WTC11 (cell line): ENCODE measurements around the gene SSC5D. TPM values are rescaled to one million over a fixed set of nuclear protein-coding genes. Genes with fewer than 3 reads are reported as not detected.

Experiments
- ATAC-seq: fragments of 200-7000 bp; cut with Tn5 transposase; 2 replicates; pipeline ENCODE4 v1.10.0; 2021; ENCODE audit warnings: mild to moderate bottlenecking, moderate library complexity
- CTCF ChIA-PET: fragments of 300-600 bp; sonication (Branson Sonifier 250); formaldehyde crosslinking; loops from one replicate; lab custom pipeline; 2021; ENCODE audit warnings: antibody characterized with exemption; lab: Charles Lee
- POLR2A ChIA-PET: fragments of 350-600 bp; sonication (Branson Sonifier 250); formaldehyde crosslinking; loops from one replicate; lab custom pipeline; 2021; ENCODE audit warnings: antibody characterized with exemption; lab: Charles Lee
- DNase-seq: peaks from one replicate; pipeline ENCODE4 v3.0.0; 2021; ENCODE audit warnings: low spot score
- H3K27ac Mint-ChIP-seq: 2 replicates; pipeline ENCODE4 v1.8.0; 2021; ENCODE audit warnings: mixed read lengths
- H3K27me3 Mint-ChIP-seq: 2 replicates; pipeline ENCODE4 v1.8.0; 2021; ENCODE audit warnings: low read depth, mild to moderate bottlenecking, moderate library complexity, mixed read lengths
- H3K36me3 Mint-ChIP-seq: 2 replicates; pipeline ENCODE4 v1.8.0; 2021; ENCODE audit warnings: mixed read lengths
- H3K4me1 Mint-ChIP-seq: 2 replicates; pipeline ENCODE4 v1.8.0; 2022; ENCODE audit warnings: mixed read lengths
- H3K4me3 Mint-ChIP-seq: 2 replicates; pipeline ENCODE4 v1.8.0; 2021; ENCODE audit warnings: mild to moderate bottlenecking, moderate library complexity, mixed read lengths
- H3K9me3 Mint-ChIP-seq: 2 replicates; pipeline ENCODE4 v1.8.0; 2021; ENCODE audit warnings: mixed read lengths
- ELF4 ChIP-seq: sonication (generic); formaldehyde crosslinking; IDR thresholded peaks from 2 replicates; pipeline ENCODE4 v1.8.1; 2022; ENCODE audit warnings: low read depth, mild to moderate bottlenecking, moderate library complexity, missing genetic modification reagents
- FOXP1 ChIP-seq: sonication (generic); formaldehyde crosslinking; IDR thresholded peaks from 2 replicates; pipeline ENCODE4 v1.8.0; 2022; ENCODE audit warnings: missing genetic modification reagents, mild to moderate bottlenecking, moderate library complexity, borderline replicate concordance
- HMGXB4 ChIP-seq: sonication (generic); formaldehyde crosslinking; IDR thresholded peaks from 2 replicates; pipeline ENCODE4 v1.8.1; 2023; ENCODE audit warnings: mild to moderate bottlenecking, moderate library complexity, missing genetic modification reagents
- JUN ChIP-seq: sonication (generic); formaldehyde crosslinking; IDR thresholded peaks from 2 replicates; pipeline ENCODE4 v1.8.0; 2023; ENCODE audit warnings: mild to moderate bottlenecking, missing genetic modification reagents
- MAX ChIP-seq: sonication (generic); formaldehyde crosslinking; IDR thresholded peaks from 2 replicates; pipeline ENCODE4 v1.8.0; 2022; ENCODE audit warnings: mild to moderate bottlenecking, missing genetic modification reagents
- MYBL2 ChIP-seq: sonication (generic); formaldehyde crosslinking; IDR thresholded peaks from 2 replicates; pipeline ENCODE4 v1.8.1; 2023; ENCODE audit warnings: mild to moderate bottlenecking, moderate library complexity, missing genetic modification reagents
- NFE2L1 ChIP-seq: sonication (generic); formaldehyde crosslinking; IDR thresholded peaks from 2 replicates; pipeline ENCODE4 v1.8.1; 2023; ENCODE audit warnings: missing genetic modification reagents
- NR2C2 ChIP-seq: sonication (generic); formaldehyde crosslinking; IDR thresholded peaks from 2 replicates; pipeline ENCODE4 v1.8.0; 2022; ENCODE audit warnings: mild to moderate bottlenecking, missing genetic modification reagents
- RORB ChIP-seq: fragments of 250-450 bp; sonication (Bioruptor Pico); IDR thresholded peaks from 2 replicates; pipeline ENCODE4 v1.9.0; 2021; ENCODE audit warnings: mild to moderate bottlenecking
- SP1 ChIP-seq: sonication (generic); formaldehyde crosslinking; conservative IDR thresholded peaks from 2 replicates; pipeline ENCODE4 v1.8.1; 2022; ENCODE audit warnings: missing genetic modification reagents
- ZNF232 ChIP-seq: sonication (generic); formaldehyde crosslinking; IDR thresholded peaks from 2 replicates; pipeline ENCODE4 v1.8.0; 2022; ENCODE audit warnings: mild to moderate bottlenecking, missing genetic modification reagents
- ZNF263 ChIP-seq: sonication (generic); formaldehyde crosslinking; IDR thresholded peaks from 2 replicates; pipeline ENCODE4 v1.8.1; 2022; ENCODE audit warnings: low read depth, mild to moderate bottlenecking, moderate library complexity, missing genetic modification reagents
- ZNF416 ChIP-seq: fragments of 250-450 bp; sonication (Bioruptor Pico); IDR thresholded peaks from 2 replicates; pipeline ENCODE4 v1.9.0; 2021; ENCODE audit warnings: mild to moderate bottlenecking, inconsistent platforms
- total RNA-seq: library from RNA; stranded (reverse); gene quantifications from 3 replicates; pipeline ENCODE4 v1.2.3, GENCODE V29; 2021
- TF ChIP-seq, protein P1 (sequence below): fragments of 250-450 bp; sonication (Bioruptor Pico); IDR thresholded peaks from 2 replicates; pipeline ENCODE4 v1.9.0; 2021; ENCODE audit warnings: mild to moderate bottlenecking
- TF ChIP-seq, protein P2 (sequence below): sonication (generic); formaldehyde crosslinking; IDR thresholded peaks from 2 replicates; pipeline ENCODE4 v1.8.1; 2022; ENCODE audit warnings: low read depth, missing genetic modification reagents, borderline replicate concordance
- TF ChIP-seq, protein P3 (sequence below): sonication (generic); formaldehyde crosslinking; IDR thresholded peaks from 2 replicates; pipeline ENCODE4 v1.8.1; 2023; ENCODE audit warnings: mild to moderate bottlenecking, missing genetic modification reagents, moderate library complexity
- TF ChIP-seq, protein P4 (sequence below): fragments of 200-600 bp; IDR thresholded peaks from 2 replicates; pipeline ENCODE4 v1.8.0; 2022; ENCODE audit warnings: antibody characterized with exemption
- TF ChIP-seq, protein P5 (sequence below): fragments of 250-450 bp; sonication (Bioruptor Pico); IDR thresholded peaks from 2 replicates; pipeline ENCODE4 v1.9.0; 2021; ENCODE audit warnings: mild to moderate bottlenecking

Gene SSC5D
- total RNA-seq, 1 experiment from 2014 or later: 2.9 TPM

- POLR2A ChIA-PET: no interaction called here
Observed at GRCh38 chr19:55464662-55465054, 23.6 kb upstream of the SSC5D start, which contains the start of gene C19orf85. Gene C19orf85, minus strand, starts transcription at chr19:55464751. Its CDS starts 197 bp downstream, at chr19:55464554.

GRCh38 chr19:55465460-55466240 lies 22.6 kb upstream of the SSC5D start:
- POLR2A ChIA-PET: no interaction called here
- CTCF ChIA-PET: interaction anchor here (1.5 to 3.2 kb wide), 2 partner anchors 38 to 167 kb away, joined by 3 to 25 read pairs; no protein-coding TSS in a partner anchor
- Mint-ChIP-seq H3K27ac (no peak overlapping the region), H3K36me3 (no peaks in the 10 kb centered on the region), H3K4me3 (no peak overlapping the region), H3K4me1 (peaks cover 32% of the 10 kb centered on the region), H3K27me3 (peaks cover 29% of the 10 kb centered on the region), H3K9me3 (no peaks in the 10 kb centered on the region)
- no peak for ATAC-seq
- DNase-seq: no peak
- TF ChIP-seq RORB (no peak), FOXP1 (CRISPR knock-in tag) (no peak), ELF4 (CRISPR knock-in tag) (no peak), HMGXB4 (CRISPR knock-in tag) (no peak), ZNF416 (CRISPR knock-in tag) (no peak), SP1 (CRISPR knock-in tag) (no peak), NFE2L1 (CRISPR knock-in tag) (no peak), MYBL2 (no peak), ZNF263 (CRISPR knock-in tag) (no peak), ZNF232 (CRISPR knock-in tag) (no peak), JUN (CRISPR knock-in tag) (no peak), NR2C2 (CRISPR knock-in tag) (no peak), MAX (CRISPR knock-in tag) (no peak)
- TF ChIP-seq, protein P1, sequence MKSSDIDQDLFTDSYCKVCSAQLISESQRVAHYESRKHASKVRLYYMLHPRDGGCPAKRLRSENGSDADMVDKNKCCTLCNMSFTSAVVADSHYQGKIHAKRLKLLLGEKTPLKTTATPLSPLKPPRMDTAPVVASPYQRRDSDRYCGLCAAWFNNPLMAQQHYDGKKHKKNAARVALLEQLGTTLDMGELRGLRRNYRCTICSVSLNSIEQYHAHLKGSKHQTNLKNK: no peak
- TF ChIP-seq, protein P2, sequence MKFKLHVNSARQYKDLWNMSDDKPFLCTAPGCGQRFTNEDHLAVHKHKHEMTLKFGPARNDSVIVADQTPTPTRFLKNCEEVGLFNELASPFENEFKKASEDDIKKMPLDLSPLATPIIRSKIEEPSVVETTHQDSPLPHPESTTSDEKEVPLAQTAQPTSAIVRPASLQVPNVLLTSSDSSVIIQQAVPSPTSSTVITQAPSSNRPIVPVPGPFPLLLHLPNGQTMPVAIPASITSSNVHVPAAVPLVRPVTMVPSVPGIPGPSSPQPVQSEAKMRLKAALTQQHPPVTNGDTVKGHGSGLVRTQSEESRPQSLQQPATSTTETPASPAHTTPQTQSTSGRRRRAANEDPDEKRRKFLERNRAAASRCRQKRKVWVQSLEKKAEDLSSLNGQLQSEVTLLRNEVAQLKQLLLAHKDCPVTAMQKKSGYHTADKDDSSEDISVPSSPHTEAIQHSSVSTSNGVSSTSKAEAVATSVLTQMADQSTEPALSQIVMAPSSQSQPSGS (CRISPR knock-in tag): no peak
- TF ChIP-seq, protein P3, sequence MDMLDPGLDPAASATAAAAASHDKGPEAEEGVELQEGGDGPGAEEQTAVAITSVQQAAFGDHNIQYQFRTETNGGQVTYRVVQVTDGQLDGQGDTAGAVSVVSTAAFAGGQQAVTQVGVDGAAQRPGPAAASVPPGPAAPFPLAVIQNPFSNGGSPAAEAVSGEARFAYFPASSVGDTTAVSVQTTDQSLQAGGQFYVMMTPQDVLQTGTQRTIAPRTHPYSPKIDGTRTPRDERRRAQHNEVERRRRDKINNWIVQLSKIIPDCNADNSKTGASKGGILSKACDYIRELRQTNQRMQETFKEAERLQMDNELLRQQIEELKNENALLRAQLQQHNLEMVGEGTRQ (CRISPR knock-in tag): no peak
- TF ChIP-seq, protein P4, sequence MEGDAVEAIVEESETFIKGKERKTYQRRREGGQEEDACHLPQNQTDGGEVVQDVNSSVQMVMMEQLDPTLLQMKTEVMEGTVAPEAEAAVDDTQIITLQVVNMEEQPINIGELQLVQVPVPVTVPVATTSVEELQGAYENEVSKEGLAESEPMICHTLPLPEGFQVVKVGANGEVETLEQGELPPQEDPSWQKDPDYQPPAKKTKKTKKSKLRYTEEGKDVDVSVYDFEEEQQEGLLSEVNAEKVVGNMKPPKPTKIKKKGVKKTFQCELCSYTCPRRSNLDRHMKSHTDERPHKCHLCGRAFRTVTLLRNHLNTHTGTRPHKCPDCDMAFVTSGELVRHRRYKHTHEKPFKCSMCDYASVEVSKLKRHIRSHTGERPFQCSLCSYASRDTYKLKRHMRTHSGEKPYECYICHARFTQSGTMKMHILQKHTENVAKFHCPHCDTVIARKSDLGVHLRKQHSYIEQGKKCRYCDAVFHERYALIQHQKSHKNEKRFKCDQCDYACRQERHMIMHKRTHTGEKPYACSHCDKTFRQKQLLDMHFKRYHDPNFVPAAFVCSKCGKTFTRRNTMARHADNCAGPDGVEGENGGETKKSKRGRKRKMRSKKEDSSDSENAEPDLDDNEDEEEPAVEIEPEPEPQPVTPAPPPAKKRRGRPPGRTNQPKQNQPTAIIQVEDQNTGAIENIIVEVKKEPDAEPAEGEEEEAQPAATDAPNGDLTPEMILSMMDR: no peak

More at GRCh38 chr19:55464662-55465054, 23.6 kb upstream of the SSC5D start, which contains the start of gene C19orf85:
- CTCF ChIA-PET: interaction anchor here (0.6 to 1.5 kb wide), 2 partner anchors 18 to 39 kb away, joined by 3 to 5 read pairs; no protein-coding TSS in a partner anchor
- Mint-ChIP-seq H3K27me3 (peaks cover 28% of the 10 kb centered on the region), H3K4me3 (peak within 1 kb of the TSS; percentile 30; the same call in 1 of the 2 replicates), H3K9me3 (no peaks in the 10 kb centered on the region), H3K4me1 (peaks cover 42% of the 10 kb centered on the region), H3K27ac (no peak within 1 kb of the TSS), H3K36me3 (no peaks in the 10 kb centered on the region)
- peak; percentile 41 for DNase-seq
- no peak for ATAC-seq
- TF ChIP-seq SP1 (CRISPR knock-in tag) (no peak), ZNF232 (CRISPR knock-in tag) (no peak)
- TF ChIP-seq, protein P5, sequence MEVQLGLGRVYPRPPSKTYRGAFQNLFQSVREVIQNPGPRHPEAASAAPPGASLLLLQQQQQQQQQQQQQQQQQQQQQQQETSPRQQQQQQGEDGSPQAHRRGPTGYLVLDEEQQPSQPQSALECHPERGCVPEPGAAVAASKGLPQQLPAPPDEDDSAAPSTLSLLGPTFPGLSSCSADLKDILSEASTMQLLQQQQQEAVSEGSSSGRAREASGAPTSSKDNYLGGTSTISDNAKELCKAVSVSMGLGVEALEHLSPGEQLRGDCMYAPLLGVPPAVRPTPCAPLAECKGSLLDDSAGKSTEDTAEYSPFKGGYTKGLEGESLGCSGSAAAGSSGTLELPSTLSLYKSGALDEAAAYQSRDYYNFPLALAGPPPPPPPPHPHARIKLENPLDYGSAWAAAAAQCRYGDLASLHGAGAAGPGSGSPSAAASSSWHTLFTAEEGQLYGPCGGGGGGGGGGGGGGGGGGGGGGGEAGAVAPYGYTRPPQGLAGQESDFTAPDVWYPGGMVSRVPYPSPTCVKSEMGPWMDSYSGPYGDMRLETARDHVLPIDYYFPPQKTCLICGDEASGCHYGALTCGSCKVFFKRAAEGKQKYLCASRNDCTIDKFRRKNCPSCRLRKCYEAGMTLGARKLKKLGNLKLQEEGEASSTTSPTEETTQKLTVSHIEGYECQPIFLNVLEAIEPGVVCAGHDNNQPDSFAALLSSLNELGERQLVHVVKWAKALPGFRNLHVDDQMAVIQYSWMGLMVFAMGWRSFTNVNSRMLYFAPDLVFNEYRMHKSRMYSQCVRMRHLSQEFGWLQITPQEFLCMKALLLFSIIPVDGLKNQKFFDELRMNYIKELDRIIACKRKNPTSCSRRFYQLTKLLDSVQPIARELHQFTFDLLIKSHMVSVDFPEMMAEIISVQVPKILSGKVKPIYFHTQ (CRISPR knock-in tag): no peak
